Measurements from ENCODE around the gene DHRS4. TPM values are rescaled to one million over a fixed set of nuclear protein-coding genes. Genes with fewer than 3 reads are reported as not detected.

The DHRS4 gene
- total and polyA plus RNA-seq, 2 of the 13 experiments (the other 11 are each of a cell fraction or from before 2014, with no cell fraction given) = 23.9 to 45.1 TPM

GRCh38 chr14:23969481-23970282 is 16.1 kb downstream of the DHRS4 start (continued):
- TF ChIP-seq ESRRA (CRISPR knock-in tag; IDR thresholded peaks at IDR 0.05; ENCODE audit: low read depth) = 0 out of 2 replicates have a peak, but pooled peaks have one; percentile 47
- TF ChIP-seq ZGPAT (CRISPR knock-in tag; IDR thresholded peaks at IDR 0.05) = peak; percentile 95
- TF ChIP-seq ZNF280B (CRISPR knock-in tag; IDR thresholded peaks at IDR 0.05; ENCODE audit: borderline replicate concordance) = peak; percentile 87
- TF ChIP-seq MAF1 (CRISPR knock-in tag; IDR thresholded peaks at IDR 0.05; ENCODE audit: borderline replicate concordance) = 0 out of 2 replicates have a peak, but pooled peaks have one; percentile 71
- TF ChIP-seq ETS1 (CRISPR knock-in tag; IDR thresholded peaks at IDR 0.05) = peak; percentile 28; the same call in 1 of the 2 replicates
- 0 out of 2 replicates have a peak, but pooled peaks have one; percentile 36 for TF ChIP-seq NFAT5 (CRISPR knock-in tag; IDR thresholded peaks at IDR 0.05)
- peak; percentile 74 for TF ChIP-seq RXRA (CRISPR knock-in tag; IDR thresholded peaks at IDR 0.05)
- TF ChIP-seq ZNF142 (CRISPR knock-in tag; IDR thresholded peaks at IDR 0.05) = peak; percentile 78; the same call in 1 of the 2 replicates
- TF ChIP-seq SP5 (CRISPR knock-in tag; IDR thresholded peaks at IDR 0.05; ENCODE audit: borderline replicate concordance, low read depth) = 0 out of 2 replicates have a peak, but pooled peaks have one; percentile 21
- TF ChIP-seq ZNF619 (CRISPR knock-in tag; IDR thresholded peaks at IDR 0.05) = peak; percentile 83; the same call in 1 of the 2 replicates
- peak; percentile 87 for TF ChIP-seq HOXA3 (CRISPR knock-in tag; IDR thresholded peaks at IDR 0.05)
- peak; percentile 66; the same call in 1 of the 2 replicates for TF ChIP-seq GATAD1 (CRISPR knock-in tag; IDR thresholded peaks at IDR 0.05)
